GM12801 (cell line): ENCODE data around the gene GBF1.

ENCODE experiments used
- TF ChIP-seq, protein P1 (sequence below): IDR thresholded peaks from one replicate; pipeline ENCODE4 v1.5.1; 2011; ENCODE audit warnings: control low read depth; ENCODE audit not compliant: insufficient read length; ENCODE audit errors: extremely low read depth

Gene GBF1

DNA sequence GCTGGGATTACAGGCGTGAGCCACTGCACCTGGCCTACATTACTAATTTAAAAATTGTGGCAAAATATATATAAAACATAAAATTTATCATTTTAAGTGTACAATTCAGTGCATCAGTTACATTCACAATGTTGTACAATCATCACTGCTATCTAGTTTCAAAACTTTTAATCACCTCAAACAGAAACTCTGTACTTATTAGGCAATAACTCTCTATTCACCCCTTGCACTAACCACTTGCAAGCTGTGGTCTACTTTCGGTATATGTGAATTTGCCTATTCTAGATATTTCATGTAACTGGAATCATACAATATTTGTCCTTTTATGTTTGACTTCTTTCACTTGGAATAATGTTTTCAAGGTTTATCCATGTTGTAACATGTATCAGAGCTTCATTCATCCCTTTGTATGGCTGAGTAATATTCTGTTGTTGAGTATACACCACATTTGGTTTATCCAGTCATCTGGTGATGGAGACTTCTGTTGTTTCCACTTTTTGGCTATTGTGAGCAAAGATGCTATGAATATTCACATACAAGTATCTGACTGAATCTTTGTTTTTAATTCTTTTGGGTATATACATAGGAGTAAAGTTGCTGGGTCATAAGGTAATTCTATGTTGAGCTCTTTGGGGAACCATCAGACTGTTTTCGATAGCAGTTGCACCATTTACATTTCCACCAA is 33.6 kb upstream of the GBF1 start:
- TF ChIP-seq, protein P1, sequence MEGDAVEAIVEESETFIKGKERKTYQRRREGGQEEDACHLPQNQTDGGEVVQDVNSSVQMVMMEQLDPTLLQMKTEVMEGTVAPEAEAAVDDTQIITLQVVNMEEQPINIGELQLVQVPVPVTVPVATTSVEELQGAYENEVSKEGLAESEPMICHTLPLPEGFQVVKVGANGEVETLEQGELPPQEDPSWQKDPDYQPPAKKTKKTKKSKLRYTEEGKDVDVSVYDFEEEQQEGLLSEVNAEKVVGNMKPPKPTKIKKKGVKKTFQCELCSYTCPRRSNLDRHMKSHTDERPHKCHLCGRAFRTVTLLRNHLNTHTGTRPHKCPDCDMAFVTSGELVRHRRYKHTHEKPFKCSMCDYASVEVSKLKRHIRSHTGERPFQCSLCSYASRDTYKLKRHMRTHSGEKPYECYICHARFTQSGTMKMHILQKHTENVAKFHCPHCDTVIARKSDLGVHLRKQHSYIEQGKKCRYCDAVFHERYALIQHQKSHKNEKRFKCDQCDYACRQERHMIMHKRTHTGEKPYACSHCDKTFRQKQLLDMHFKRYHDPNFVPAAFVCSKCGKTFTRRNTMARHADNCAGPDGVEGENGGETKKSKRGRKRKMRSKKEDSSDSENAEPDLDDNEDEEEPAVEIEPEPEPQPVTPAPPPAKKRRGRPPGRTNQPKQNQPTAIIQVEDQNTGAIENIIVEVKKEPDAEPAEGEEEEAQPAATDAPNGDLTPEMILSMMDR: no peak

- TF ChIP-seq, protein P1: no peak
Observed at GRCh38 chr10:102219370-102219769, 26.0 kb upstream of the GBF1 start.

DNA sequence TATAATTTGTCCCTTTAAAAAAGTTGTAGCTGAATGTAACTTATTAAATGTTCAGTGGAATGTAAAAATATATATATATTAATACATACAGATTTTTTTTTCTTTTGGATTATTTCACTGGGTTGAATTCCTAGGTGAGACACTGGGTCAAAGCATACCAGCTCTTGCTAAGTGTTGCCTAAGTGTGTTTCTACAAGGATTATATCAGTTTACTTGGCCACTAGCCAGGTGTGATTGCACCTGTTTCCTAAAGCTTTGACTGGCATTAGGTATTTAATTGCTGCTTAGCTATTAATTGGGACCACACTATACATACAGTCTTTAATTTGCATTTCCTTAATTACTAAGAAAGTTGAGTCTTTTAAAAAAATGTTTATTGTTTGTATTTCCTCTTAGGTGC is 24.7 kb upstream of the GBF1 start:
- TF ChIP-seq, protein P1: no peak

GRCh38 chr10:102222797-102223196 is 22.5 kb upstream of the GBF1 start:
- TF ChIP-seq, protein P1: no peak

GRCh38 chr10:102225646-102226541 is 19.4 kb upstream of the GBF1 start, which contains the start of gene ELOVL3:
TSS of gene ELOVL3 (plus strand) at chr10:102226299. CDS start at chr10:102226549, 250 bp downstream.
- TF ChIP-seq, protein P1: no peak

GRCh38 chr10:102226542-102226870 is 18.8 kb upstream of the GBF1 start:
- TF ChIP-seq, protein P1: no peak

- TF ChIP-seq, protein P1: no peak
Observed at GRCh38 chr10:102227050-102227449, 18.3 kb upstream of the GBF1 start.
